HG02852 (cell line): ENCODE measurements around the gene GRAPL.
A peak's percentile ranks its signal among the peaks of the same experiment; 100 is the strongest.
"Not testable (repeated sequence)": the region's sequence is repeated elsewhere in the genome, so short reads cannot be mapped to it uniquely, and the experiment has no call there.

ENCODE experiments used
- ATAC-seq: cut with Tn5 transposase; IDR thresholded peaks from one replicate; pipeline ENCODE4 v1.9.1; 2021; ENCODE audit warnings: mild to moderate bottlenecking, moderate library complexity; ENCODE audit not compliant: unreplicated experiment

The GRAPL gene

DNA sequence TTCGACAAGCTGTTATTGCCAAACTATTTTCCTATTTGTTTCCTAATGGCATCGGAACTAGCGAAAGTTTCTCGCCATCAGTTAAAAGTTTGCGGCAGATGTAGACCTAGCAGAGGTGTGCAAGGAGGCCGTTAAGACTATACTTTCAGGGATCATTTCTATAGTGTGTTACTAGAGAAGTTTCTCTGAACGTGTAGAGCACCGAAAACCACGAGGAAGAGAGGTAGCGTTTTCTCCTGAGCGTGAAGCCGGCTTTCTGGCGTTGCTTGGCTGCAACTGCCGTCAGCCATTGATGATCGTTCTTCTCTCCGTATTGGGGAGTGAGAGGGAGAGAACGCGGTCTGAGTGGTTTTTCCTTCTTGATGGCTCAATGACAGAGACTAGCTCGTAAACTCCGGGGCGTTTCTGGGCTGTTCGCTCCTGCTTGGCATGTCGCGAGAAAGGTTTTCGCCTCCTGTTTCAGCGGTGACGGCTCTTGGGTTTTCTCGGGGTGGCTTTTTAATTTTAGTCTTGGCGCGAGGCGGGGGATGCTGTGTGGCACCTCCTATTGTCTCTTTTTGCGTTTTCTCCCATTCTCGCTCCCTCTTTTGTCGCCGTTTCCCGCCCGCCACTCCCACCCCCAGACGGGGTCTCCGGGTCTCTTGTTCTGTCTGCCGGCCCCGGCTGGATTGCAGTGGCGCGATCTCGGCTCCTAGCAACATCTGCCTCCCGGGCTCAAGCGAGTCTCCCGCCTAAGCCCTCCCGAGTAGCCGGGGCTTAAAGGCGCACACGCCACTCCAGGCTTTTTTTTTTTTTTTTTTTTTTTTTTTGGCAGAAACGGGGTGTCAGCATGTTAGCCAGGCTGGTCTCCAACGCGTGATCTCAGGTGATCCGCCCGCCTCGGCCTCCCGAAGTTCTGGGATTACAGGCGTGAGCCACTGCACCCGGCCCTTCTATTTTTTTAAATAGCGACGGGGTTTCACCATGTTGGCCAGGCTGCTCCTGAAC is 60.8 kb downstream of the GRAPL start:
- ATAC-seq, result peak; percentile 31

DNA sequence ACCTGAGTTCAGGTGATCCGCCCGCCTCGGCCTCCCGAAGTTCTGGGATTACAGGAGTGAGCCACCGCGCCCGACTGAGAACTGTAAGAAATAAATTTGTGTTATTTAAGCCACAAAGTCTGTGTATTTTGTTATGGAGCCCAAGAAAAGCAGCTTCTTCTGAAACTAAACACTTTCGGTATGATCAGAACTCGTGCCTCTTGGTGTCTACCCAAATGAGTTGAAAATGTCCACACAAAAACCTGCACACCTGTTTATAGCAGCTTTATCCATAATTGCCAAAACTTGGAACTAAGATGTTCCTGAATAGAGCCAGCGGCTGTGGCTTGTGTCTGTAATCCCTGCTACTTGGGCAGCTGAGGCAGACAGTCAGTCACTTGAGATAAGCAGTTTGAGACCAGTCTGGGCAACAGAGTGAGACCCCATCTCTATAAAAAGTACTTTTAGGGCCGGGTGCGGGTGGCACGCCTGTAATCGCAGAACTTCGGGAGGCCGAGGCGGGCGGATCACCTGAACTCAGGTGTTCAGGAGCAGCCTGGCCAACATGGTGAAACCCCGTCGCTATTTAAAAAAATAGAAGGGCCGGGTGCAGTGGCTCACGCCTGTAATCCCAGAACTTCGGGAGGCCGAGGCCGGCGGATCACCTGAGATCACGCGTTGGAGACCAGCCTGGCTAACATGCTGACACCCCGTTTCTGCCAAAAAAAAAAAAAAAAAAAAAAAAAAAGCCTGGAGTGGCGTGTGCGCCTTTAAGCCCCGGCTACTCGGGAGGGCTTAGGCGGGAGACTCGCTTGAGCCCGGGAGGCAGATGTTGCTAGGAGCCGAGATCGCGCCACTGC is 61.7 kb downstream of the GRAPL start:
- ATAC-seq, result peak; percentile 54

DNA sequence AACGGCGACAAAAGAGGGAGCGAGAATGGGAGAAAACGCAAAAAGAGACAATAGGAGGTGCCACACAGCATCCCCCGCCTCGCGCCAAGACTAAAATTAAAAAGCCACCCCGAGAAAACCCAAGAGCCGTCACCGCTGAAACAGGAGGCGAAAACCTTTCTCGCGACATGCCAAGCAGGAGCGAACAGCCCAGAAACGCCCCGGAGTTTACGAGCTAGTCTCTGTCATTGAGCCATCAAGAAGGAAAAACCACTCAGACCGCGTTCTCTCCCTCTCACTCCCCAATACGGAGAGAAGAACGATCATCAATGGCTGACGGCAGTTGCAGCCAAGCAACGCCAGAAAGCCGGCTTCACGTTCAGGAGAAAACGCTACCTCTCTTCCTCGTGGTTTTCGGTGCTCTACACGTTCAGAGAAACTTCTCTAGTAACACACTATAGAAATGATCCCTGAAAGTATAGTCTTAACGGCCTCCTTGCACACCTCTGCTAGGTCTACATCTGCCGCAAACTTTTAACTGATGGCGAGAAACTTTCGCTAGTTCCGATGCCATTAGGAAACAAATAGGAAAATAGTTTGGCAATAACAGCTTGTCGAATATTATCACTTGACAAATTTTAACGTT is 62.5 kb downstream of the GRAPL start:
- ATAC-seq, result not testable (repeated sequence)

DNA sequence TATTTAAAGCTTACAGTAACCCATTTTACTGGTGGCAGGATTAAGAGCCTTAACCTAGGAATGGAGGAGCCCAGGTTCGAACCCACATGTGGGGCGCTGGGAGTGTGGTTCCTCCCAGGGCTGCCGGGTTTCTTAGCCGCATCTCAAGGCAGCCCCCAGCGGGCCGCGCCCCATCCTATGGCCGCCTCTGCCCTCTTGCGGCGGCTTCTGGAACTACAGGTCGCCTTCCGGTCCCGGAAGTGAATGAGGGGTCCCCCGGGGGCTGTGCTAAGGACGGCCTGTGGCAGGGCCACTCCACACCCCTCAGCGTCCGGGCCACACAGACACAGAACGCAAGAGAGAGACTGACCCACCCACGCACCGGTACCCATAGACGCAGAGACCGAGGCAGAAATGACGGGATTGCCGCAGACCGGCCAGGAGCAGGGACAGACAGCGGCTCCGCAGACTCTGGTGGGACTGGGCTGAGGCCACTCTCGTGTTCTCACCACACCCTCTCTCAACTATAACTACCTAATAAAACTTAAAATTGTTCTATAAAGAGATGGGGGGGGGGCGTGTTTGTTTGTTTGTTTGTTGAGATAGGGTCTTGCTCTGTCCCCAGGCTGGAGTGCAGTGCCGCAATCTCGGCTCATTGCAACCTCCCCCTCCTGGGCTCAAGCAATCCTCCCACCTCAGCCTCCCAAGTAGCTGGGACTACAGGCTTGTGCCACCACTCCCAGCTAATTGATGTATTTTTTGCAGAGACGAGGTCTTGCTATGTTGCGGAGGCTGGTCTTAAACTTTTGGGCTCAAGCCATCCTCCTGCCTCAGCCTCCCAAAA is 69.2 kb downstream of the GRAPL start:
- ATAC-seq, result peak; percentile 87

DNA sequence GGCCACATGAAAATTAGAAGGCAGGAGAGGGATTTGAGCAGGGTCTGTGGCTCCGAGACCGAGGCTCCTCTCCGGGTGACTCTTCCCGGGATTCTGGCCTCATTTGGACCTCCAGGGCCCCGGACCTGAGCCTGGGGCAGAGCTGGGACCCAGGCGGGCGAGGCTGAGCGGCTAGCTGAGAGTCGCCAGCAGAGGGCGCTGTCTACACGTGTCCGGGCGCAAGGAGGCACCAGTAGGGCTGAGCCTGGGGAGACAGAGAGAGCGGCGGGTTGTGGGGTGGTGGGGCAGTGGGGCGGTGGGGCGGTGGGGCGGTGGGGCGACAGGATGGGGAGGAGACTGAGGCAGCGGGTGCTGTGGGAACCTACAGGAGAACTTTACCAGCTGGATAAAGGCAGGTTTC is 75.1 kb downstream of the GRAPL start:
- peak; percentile 78 for ATAC-seq

DNA sequence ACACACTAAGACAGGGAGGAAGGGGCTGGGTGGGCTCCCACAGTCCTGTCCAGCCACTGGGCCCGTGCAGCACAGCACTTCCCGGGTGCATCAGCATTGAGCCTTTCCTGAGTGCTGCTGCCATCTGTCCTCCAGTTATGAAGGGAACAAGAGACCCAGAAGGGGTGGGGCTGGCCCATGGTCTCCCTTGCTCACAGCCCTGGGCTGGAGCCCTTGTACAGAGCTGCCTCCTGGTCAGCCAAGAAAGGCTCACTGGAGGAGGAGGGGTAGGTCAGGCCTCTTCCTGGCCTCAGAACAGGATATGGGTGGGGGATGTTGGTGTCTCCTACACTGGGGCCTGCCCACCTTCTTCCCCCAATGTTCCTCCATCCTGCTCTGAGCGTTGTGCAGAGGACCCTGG is 76.0 kb downstream of the GRAPL start:
- ATAC-seq, result not testable (repeated sequence)
